ENCODE data around the gene MARVELD2. TPM values are rescaled to one million over a fixed set of nuclear protein-coding genes. Genes with fewer than 3 reads are reported as not detected.

MARVELD2 gene
- total and polyA plus RNA-seq, 7 donors: 0.03 to 0.25 (median 0.11) TPM; not detected in 1

- intact Hi-C loops (cut with DNase I): no loop called here
- no peak for TF ChIP-seq CTCF (IDR thresholded peaks at IDR 0.05)
- Histone ChIP-seq H3K27ac (no peak overlapping the region), H3K4me1 (no peaks in the 10 kb centered on the region), H3K4me3 (no peak overlapping the region), H3K36me3 (ENCODE audit: insufficient read depth in 1 of 2, low read depth in 1 of 2) (peaks cover 0 to 75% of the 10 kb centered on the region in 2 donors), H3K27me3 (ENCODE audit: insufficient read depth in 3 of 3, low read length in 2 of 3) (no peaks in the 10 kb centered on the region), H3K9me3 (no peaks in the 10 kb centered on the region)
- ATAC-seq (no peak), DNase-seq (no peak)
- WGBS, 3 donors: 91 to 94% (median 93%) methylated on average over 15 of the region's 15 CpGs
Measured at GRCh38 chr5:69404659-69405330, 10.1 kb upstream of the MARVELD2 start.

- Histone ChIP-seq H3K4me1 (no peaks in the 10 kb centered on the region), H3K36me3 (ENCODE audit: insufficient read depth in 1 of 2, low read depth in 1 of 2) (peaks cover 0 to 49% of the 10 kb centered on the region in 2 donors), H3K27ac (no peak overlapping the region), H3K27me3 (ENCODE audit: insufficient read depth in 3 of 3, low read length in 2 of 3) (no peaks in the 10 kb centered on the region), H3K4me3 (peak overlapping the region; percentile 56), H3K9me3 (no peaks in the 10 kb centered on the region)
- ATAC-seq (no peak), DNase-seq (no peak)
- WGBS, 3 donors: 68 to 74% (median 74%) methylated on average over 18 of the region's 18 CpGs
- intact Hi-C loops (cut with DNase I): no loop called here
- no peak for TF ChIP-seq CTCF (IDR thresholded peaks at IDR 0.05)
Measured at GRCh38 chr5:69415584-69415958, 655 bp downstream of the MARVELD2 start.

- H3K27me3 ChIP-seq (ENCODE audit: insufficient read depth in 3 of 3, low read length in 2 of 3): no peaks in the 10 kb centered on the region
- no peaks in the 10 kb centered on the region for H3K9me3 ChIP-seq
- H3K27ac ChIP-seq: no peak overlapping the region
- no peak overlapping the region for H3K4me3 ChIP-seq
- ATAC-seq (no peak), DNase-seq (no peak)
- 83 to 89% (median 89%) methylated on average over 6 of the region's 6 CpGs for WGBS, 3 donors
- intact Hi-C loops (cut with DNase I): no loop called here
- H3K4me1 ChIP-seq: no peaks in the 10 kb centered on the region
- no peak for TF ChIP-seq CTCF (IDR thresholded peaks at IDR 0.05)
- H3K36me3 ChIP-seq (ENCODE audit: insufficient read depth in 1 of 2, low read depth in 1 of 2): peaks cover 0 to 44% of the 10 kb centered on the region in 2 donors
Measured at GRCh38 chr5:69416180-69416579, 1.3 kb downstream of the MARVELD2 start.

- ATAC-seq: no peak
- intact Hi-C loops (cut with DNase I): no loop called here
- Histone ChIP-seq H3K27ac (no peak overlapping the region), H3K4me3 (no peak overlapping the region), H3K4me1 (no peaks in the 10 kb centered on the region), H3K36me3 (ENCODE audit: insufficient read depth in 1 of 2, low read depth in 1 of 2) (peaks cover 0 to 39% of the 10 kb centered on the region in 2 donors), H3K9me3 (no peaks in the 10 kb centered on the region), H3K27me3 (ENCODE audit: insufficient read depth in 3 of 3, low read length in 2 of 3) (no peaks in the 10 kb centered on the region)
- TF ChIP-seq CTCF (IDR thresholded peaks at IDR 0.05): no peak
- no peak for DNase-seq
Measured at GRCh38 chr5:69416699-69417098, 1.8 kb downstream of the MARVELD2 start.

- DNase-seq (no peak), ATAC-seq (no peak)
- WGBS, 3 donors: 92 to 93% (median 92%) methylated on average over 3 of the region's 3 CpGs
- H3K27ac ChIP-seq: no peak overlapping the region
- H3K9me3 ChIP-seq: no peaks in the 10 kb centered on the region
- H3K36me3 ChIP-seq (ENCODE audit: insufficient read depth in 1 of 2, low read depth in 1 of 2): peaks cover 0 to 22% of the 10 kb centered on the region in 2 donors
- intact Hi-C loops (cut with DNase I): no loop called here
- no peaks in the 10 kb centered on the region for H3K4me1 ChIP-seq
- no peak overlapping the region for H3K4me3 ChIP-seq
- TF ChIP-seq CTCF (IDR thresholded peaks at IDR 0.05): no peak
- H3K27me3 ChIP-seq (ENCODE audit: insufficient read depth in 3 of 3, low read length in 2 of 3): no peaks in the 10 kb centered on the region
Measured at GRCh38 chr5:69418554-69418953, 3.6 kb downstream of the MARVELD2 start.
